Measurements from ENCODE around the gene GPR84. TPM values are rescaled to one million over a fixed set of nuclear protein-coding genes. Genes with fewer than 3 reads are reported as not detected.

The GPR84 gene
- total and polyA plus RNA-seq, 10 of the 15 experiments (the other 5 are each of a cell fraction or from before 2014, with no cell fraction given), result 0.37 to 4.7 (median 2.6) TPM

DNA sequence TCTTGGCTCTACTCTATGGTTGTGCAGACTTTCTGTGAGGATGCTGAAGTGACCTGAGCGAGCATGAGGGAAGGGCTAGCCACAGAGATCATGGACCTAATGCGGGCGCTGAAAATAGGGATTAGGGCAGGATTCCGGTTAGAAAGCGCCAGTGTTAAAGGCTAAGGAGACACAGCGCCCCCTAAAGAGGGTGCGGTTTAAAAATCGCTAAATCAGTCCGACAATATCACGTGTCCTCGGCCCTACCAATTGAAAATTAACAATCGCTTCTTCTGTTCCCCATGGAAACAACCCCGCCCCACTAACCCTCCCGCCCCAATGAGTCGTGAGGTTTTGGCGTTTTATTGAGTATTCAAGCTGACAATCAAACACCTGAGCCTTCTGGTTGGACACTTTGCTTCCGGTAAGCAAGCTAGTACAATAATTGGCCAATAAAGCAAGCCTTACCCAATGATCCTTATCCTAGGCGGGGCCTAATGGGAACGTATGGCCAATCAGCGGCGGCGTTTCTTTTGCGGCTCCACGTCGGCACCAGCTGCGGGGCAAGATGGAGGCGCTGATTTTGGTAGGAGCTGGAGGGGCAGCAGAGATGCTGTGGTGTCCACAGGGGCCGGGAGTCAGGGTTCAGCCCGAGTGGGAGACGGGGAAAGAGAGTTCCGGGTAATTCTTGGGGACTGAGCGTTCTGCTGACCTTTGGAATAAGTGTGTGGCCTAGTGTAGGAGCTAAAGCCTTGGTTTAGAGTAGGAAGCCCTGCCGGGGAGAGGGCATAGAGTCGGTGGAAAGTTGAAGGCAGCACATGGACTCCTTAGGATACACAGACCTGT lies 39.5 kb downstream of the GPR84 start, which contains the start of gene COPZ1 (continued):
- TF ChIP-seq RAD51 (IDR thresholded peaks at IDR 0.05) (peak; percentile 95), LARP7 (IDR thresholded peaks at IDR 0.05) (peak; percentile 51; the same call in 1 of the 2 replicates), ATF3 (IDR thresholded peaks at IDR 0.05; ENCODE audit: borderline replicate concordance, extremely low read depth, low read depth, low read length) (peak; percentile 75; the same call in 1 of the 2 replicates), NBN (IDR thresholded peaks at IDR 0.05) (peak; percentile 34), SMC3 (IDR thresholded peaks at IDR 0.05; ENCODE audit: borderline replicate concordance, low read length) (peak; percentile 32; the same call in 1 of the 2 replicates), BACH1 (IDR thresholded peaks at IDR 0.05; ENCODE audit: borderline replicate concordance) (peak; percentile 60), BHLHE40 (IDR thresholded peaks at IDR 0.05; ENCODE audit: borderline replicate concordance in 1 of 2, low read depth in 2 of 2, low read length in 1 of 2) (0 out of 4 replicates have a peak, but pooled peaks of 1 of the 2 experiments have one; percentile 14), ZNF622 (IDR thresholded peaks at IDR 0.05) (no peak), NFIC (IDR thresholded peaks at IDR 0.05; ENCODE audit: low read depth, low read length) (0 out of 2 replicates have a peak, but pooled peaks have one; percentile 16), RFX5 (IDR thresholded peaks at IDR 0.05; ENCODE audit: low read depth, low read length) (peak; percentile 94)
- TF ChIP-seq, protein P1, sequence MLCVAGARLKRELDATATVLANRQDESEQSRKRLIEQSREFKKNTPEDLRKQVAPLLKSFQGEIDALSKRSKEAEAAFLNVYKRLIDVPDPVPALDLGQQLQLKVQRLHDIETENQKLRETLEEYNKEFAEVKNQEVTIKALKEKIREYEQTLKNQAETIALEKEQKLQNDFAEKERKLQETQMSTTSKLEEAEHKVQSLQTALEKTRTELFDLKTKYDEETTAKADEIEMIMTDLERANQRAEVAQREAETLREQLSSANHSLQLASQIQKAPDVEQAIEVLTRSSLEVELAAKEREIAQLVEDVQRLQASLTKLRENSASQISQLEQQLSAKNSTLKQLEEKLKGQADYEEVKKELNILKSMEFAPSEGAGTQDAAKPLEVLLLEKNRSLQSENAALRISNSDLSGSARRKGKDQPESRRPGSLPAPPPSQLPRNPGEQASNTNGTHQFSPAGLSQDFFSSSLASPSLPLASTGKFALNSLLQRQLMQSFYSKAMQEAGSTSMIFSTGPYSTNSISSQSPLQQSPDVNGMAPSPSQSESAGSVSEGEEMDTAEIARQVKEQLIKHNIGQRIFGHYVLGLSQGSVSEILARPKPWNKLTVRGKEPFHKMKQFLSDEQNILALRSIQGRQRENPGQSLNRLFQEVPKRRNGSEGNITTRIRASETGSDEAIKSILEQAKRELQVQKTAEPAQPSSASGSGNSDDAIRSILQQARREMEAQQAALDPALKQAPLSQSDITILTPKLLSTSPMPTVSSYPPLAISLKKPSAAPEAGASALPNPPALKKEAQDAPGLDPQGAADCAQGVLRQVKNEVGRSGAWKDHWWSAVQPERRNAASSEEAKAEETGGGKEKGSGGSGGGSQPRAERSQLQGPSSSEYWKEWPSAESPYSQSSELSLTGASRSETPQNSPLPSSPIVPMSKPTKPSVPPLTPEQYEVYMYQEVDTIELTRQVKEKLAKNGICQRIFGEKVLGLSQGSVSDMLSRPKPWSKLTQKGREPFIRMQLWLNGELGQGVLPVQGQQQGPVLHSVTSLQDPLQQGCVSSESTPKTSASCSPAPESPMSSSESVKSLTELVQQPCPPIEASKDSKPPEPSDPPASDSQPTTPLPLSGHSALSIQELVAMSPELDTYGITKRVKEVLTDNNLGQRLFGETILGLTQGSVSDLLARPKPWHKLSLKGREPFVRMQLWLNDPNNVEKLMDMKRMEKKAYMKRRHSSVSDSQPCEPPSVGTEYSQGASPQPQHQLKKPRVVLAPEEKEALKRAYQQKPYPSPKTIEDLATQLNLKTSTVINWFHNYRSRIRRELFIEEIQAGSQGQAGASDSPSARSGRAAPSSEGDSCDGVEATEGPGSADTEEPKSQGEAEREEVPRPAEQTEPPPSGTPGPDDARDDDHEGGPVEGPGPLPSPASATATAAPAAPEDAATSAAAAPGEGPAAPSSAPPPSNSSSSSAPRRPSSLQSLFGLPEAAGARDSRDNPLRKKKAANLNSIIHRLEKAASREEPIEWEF (IDR thresholded peaks at IDR 0.05; ENCODE audit: insufficient replicate concordance, low read depth, low read length), result no peak
- TF ChIP-seq, protein P2, sequence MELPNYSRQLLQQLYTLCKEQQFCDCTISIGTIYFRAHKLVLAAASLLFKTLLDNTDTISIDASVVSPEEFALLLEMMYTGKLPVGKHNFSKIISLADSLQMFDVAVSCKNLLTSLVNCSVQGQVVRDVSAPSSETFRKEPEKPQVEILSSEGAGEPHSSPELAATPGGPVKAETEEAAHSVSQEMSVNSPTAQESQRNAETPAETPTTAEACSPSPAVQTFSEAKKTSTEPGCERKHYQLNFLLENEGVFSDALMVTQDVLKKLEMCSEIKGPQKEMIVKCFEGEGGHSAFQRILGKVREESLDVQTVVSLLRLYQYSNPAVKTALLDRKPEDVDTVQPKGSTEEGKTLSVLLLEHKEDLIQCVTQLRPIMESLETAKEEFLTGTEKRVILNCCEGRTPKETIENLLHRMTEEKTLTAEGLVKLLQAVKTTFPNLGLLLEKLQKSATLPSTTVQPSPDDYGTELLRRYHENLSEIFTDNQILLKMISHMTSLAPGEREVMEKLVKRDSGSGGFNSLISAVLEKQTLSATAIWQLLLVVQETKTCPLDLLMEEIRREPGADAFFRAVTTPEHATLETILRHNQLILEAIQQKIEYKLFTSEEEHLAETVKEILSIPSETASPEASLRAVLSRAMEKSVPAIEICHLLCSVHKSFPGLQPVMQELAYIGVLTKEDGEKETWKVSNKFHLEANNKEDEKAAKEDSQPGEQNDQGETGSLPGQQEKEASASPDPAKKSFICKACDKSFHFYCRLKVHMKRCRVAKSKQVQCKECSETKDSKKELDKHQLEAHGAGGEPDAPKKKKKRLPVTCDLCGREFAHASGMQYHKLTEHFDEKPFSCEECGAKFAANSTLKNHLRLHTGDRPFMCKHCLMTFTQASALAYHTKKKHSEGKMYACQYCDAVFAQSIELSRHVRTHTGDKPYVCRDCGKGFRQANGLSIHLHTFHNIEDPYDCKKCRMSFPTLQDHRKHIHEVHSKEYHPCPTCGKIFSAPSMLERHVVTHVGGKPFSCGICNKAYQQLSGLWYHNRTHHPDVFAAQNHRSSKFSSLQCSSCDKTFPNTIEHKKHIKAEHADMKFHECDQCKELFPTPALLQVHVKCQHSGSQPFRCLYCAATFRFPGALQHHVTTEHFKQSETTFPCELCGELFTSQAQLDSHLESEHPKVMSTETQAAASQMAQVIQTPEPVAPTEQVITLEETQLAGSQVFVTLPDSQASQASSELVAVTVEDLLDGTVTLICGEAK (IDR thresholded peaks at IDR 0.05; ENCODE audit: borderline replicate concordance), result no peak; the same call in 1 of the 2 replicates
- TF ChIP-seq, protein P3, sequence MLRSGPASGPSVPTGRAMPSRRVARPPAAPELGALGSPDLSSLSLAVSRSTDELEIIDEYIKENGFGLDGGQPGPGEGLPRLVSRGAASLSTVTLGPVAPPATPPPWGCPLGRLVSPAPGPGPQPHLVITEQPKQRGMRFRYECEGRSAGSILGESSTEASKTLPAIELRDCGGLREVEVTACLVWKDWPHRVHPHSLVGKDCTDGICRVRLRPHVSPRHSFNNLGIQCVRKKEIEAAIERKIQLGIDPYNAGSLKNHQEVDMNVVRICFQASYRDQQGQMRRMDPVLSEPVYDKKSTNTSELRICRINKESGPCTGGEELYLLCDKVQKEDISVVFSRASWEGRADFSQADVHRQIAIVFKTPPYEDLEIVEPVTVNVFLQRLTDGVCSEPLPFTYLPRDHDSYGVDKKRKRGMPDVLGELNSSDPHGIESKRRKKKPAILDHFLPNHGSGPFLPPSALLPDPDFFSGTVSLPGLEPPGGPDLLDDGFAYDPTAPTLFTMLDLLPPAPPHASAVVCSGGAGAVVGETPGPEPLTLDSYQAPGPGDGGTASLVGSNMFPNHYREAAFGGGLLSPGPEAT (IDR thresholded peaks at IDR 0.05; ENCODE audit: low read depth), result peak; percentile 96

Measured in GM12878 (cell line).